Endothelial cell of umbilical vein (primary cell): ENCODE measurements around the gene ZBTB7C.

Experiments used
- EZH2 ChIP-seq: IDR thresholded peaks from 2 replicates; pipeline ENCODE4 v1.6.1; 2012; ENCODE audit warnings: borderline replicate concordance, low read depth, mild to moderate bottlenecking, moderate library complexity, low read length, inconsistent platforms; ENCODE audit not compliant: severe bottlenecking
- MYC ChIP-seq: IDR thresholded peaks from one replicate; pipeline ENCODE4 v1.6.1; 2011; ENCODE audit warnings: mild to moderate bottlenecking, low read depth, low read length
- POLR2A ChIP-seq: IDR thresholded peaks from 2 replicates; pipeline ENCODE4 v1.6.1; 2012; ENCODE audit warnings: low read depth, mild to moderate bottlenecking, control low read depth, low read length
- POLR2AphosphoS5 ChIP-seq: IDR thresholded peaks from 2 replicates; pipeline ENCODE4 v1.6.1; 2012; ENCODE audit warnings: low read depth, mild to moderate bottlenecking, control low read depth, low read length, moderate library complexity; ENCODE audit not compliant: insufficient read depth
- TF ChIP-seq, protein P1 (sequence below), 2 donors: IDR thresholded peaks; 1 replicate in 1 of 2; 2 replicates in 1 of 2; pipeline ENCODE4 v1.5.1; 2011; ENCODE audit warnings: low read length in 2 of 2, mild to moderate bottlenecking in 2 of 2, moderate library complexity in 2 of 2, control low read depth in 1 of 2, inconsistent platforms in 1 of 2, low read depth in 1 of 2; ENCODE audit not compliant: insufficient read depth in 1 of 2; ENCODE audit errors: extremely low read depth in 1 of 2

DNA sequence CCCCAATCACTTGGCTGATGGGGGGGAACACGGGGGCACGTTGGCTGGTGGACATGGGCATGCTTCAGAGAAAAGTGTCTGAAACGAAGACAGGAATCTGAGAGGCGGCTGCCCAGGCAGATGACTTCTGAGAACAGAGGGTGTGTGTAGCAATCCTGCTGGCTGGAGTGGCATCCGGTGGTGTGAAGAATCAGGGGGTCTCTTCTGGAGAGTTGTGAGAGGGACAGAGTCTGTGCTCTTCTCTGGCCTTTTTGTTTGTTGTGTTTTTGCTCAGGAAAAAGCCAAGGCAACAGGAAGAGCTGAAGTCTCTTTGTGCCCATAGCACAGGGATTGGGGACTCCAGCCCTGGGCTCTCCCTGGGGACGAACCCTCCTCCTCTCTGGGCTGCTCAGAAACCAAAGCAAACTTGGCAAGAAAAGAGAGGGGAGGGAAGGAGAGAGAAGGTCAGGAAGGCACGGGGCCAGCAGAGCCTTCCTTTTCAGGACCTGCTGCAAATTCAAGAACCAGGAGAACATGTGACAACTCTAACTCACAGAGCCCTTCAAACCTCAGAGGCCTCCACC lies 381.7 kb downstream of the ZBTB7C start:
- TF ChIP-seq, protein P1, sequence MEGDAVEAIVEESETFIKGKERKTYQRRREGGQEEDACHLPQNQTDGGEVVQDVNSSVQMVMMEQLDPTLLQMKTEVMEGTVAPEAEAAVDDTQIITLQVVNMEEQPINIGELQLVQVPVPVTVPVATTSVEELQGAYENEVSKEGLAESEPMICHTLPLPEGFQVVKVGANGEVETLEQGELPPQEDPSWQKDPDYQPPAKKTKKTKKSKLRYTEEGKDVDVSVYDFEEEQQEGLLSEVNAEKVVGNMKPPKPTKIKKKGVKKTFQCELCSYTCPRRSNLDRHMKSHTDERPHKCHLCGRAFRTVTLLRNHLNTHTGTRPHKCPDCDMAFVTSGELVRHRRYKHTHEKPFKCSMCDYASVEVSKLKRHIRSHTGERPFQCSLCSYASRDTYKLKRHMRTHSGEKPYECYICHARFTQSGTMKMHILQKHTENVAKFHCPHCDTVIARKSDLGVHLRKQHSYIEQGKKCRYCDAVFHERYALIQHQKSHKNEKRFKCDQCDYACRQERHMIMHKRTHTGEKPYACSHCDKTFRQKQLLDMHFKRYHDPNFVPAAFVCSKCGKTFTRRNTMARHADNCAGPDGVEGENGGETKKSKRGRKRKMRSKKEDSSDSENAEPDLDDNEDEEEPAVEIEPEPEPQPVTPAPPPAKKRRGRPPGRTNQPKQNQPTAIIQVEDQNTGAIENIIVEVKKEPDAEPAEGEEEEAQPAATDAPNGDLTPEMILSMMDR (IDR thresholded peaks at IDR 0.05; ENCODE audit: extremely low read depth in 1 of 2, insufficient read depth in 1 of 2, low read depth in 1 of 2, low read length in 2 of 2) = no peak
- no peak for TF ChIP-seq POLR2A
- no peak for TF ChIP-seq MYC
- TF ChIP-seq EZH2 = no peak
- no peak for TF ChIP-seq POLR2AphosphoS5
